RPMI7951 (cell line): Measurements from ENCODE around the gene EBP. TPM values are rescaled to one million over a fixed set of nuclear protein-coding genes. Genes with fewer than 3 reads are reported as not detected.
"Not testable (repeated sequence)": the region's sequence is repeated elsewhere in the genome, so short reads cannot be mapped to it uniquely, and the experiment has no call there.

Source experiments
- DNase-seq: peaks from one replicate; pipeline ENCODE4 v3.0.0-alpha.2; 2012; ENCODE audit warnings: low read depth
- total RNA-seq: library from RNA; depleted of rRNA; stranded (reverse); fragments of >200 nt; shearing (Covaris generic); gene quantifications from 2 replicates; pipeline ENCODE4 v1.2.3, GENCODE V29; 2014

The EBP gene
- total RNA-seq, 1 experiment from 2014 or later: 135 TPM

- DNase-seq: no peak
These were observed 2.1 kb downstream of the EBP start for GRCh38 chrX:48523682-48524081.

GRCh38 chrX:48525853-48526252 is 4.2 kb downstream of the EBP start:
- DNase-seq: not testable (repeated sequence)

GRCh38 chrX:48530736-48531135 is 9.1 kb downstream of the EBP start:
- peak; percentile 17 for DNase-seq

- peak; percentile 88 for DNase-seq
These were observed 9.9 kb downstream of the EBP start for GRCh38 chrX:48531358-48531959.

GRCh38 chrX:48532161-48532560 is 10.6 kb downstream of the EBP start:
- no peak for DNase-seq

GRCh38 chrX:48533165-48533564 is 11.6 kb downstream of the EBP start:
- no peak for DNase-seq

GRCh38 chrX:48538641-48539344 is 17.2 kb downstream of the EBP start:
- no peak for DNase-seq

- peak; percentile 98 for DNase-seq
These were observed 17.9 kb downstream of the EBP start, which contains the start of gene TBC1D25 for GRCh38 chrX:48539345-48540027. Gene TBC1D25, plus strand, starts transcription at chrX:48539714. Its CDS starts 84 bp downstream, at chrX:48539798.

GRCh38 chrX:48540028-48540375 is 18.4 kb downstream of the EBP start:
- peak; percentile 47 for DNase-seq

- DNase-seq: no peak
These were observed 18.9 kb downstream of the EBP start for GRCh38 chrX:48540480-48540879.

GRCh38 chrX:48541140-48541814 is 19.7 kb downstream of the EBP start:
- no peak for DNase-seq

- no peak for DNase-seq
These were observed 27.3 kb downstream of the EBP start for GRCh38 chrX:48548871-48549270.

GRCh38 chrX:48555731-48556325 is 34.2 kb downstream of the EBP start:
- not testable (repeated sequence) for DNase-seq

- DNase-seq: peak; percentile 79
These were observed 36.7 kb downstream of the EBP start for GRCh38 chrX:48558271-48558670.

- DNase-seq: no peak
These were observed 38.0 kb downstream of the EBP start for GRCh38 chrX:48559636-48560035.

- DNase-seq: no peak
These were observed 38.4 kb downstream of the EBP start for GRCh38 chrX:48560056-48560455.

- DNase-seq: no peak
These were observed 39.1 kb downstream of the EBP start for GRCh38 chrX:48560681-48561080.

- DNase-seq: peak; percentile 57
These were observed 48.4 kb downstream of the EBP start for GRCh38 chrX:48569958-48570357.

- peak; percentile 72 for DNase-seq
These were observed 52.2 kb downstream of the EBP start for GRCh38 chrX:48573690-48574269.

- peak; percentile 96 for DNase-seq
These were observed 53.0 kb downstream of the EBP start, which contains the start of gene RBM3 for GRCh38 chrX:48574270-48575266. Gene RBM3, plus strand, starts transcription at chrX:48574484. Its CDS starts 697 bp downstream, at chrX:48575181.
